Tibial artery (tissue), 4 donors: ENCODE measurements around the gene MGRN1.

Source experiments
- DNase-seq, 2 donors: peaks; one replicate each; pipeline ENCODE4 v3.0.0-alpha.2; 2019
- H3K27ac ChIP-seq, 2 donors: fragments of 200-600 bp; sonication (generic) in 1 of 2; 1 replicate in 1 of 2; 2 replicates in 1 of 2; pipeline ENCODE4 v1.5.1; 2018 to 2019; ENCODE audit warnings: mild to moderate bottlenecking in 1 of 2
- H3K27me3 ChIP-seq, 2 donors: fragments of 200-600 bp; sonication (generic) in 1 of 2; one replicate each; pipeline versions ENCODE4 v1.5.1 to v1.6.0; 2016 to 2019
- H3K36me3 ChIP-seq, 3 donors: fragments of 200-600 bp; sonication (generic) in 2 of 3; one replicate each; pipeline ENCODE4 v1.5.1; 2016 to 2019; ENCODE audit warnings: mild to moderate bottlenecking in 2 of 3
- H3K4me1 ChIP-seq, 4 donors: fragments of 200-600 bp; sonication (generic) in 2 of 4; 1 replicate in 3 of 4; 2 replicates in 1 of 4; pipeline ENCODE4 v1.5.1; 2016 to 2019
- H3K4me3 ChIP-seq, 2 donors: fragments of 200-600 bp; sonication (generic) in 1 of 2; 1 replicate in 1 of 2; 2 replicates in 1 of 2; pipeline ENCODE4 v1.5.1; 2018 to 2019; ENCODE audit warnings: mild to moderate bottlenecking in 2 of 2
- H3K9me3 ChIP-seq, 3 donors: fragments of 200-600 bp; sonication (generic) in 1 of 3; one replicate each; pipeline ENCODE4 v1.5.1; 2016 to 2019
- CTCF ChIP-seq, 2 experiments: fragments of 200-600 bp in 1 of 2; fragments of 450-650 bp in 1 of 2; IDR thresholded peaks; one replicate each; pipeline ENCODE4 v1.5.1; 2017 to 2019; ENCODE audit warnings: antibody characterized with exemption in 2 of 2, mild to moderate bottlenecking in 1 of 2, moderate library complexity in 1 of 2
- intact Hi-C: fragments of 100-400 bp; cut with DNase I; formaldehyde crosslinking; loops from one replicate; pipeline ENCODE4 v1.15.0; 2023; ENCODE audit warnings: low total_unique reads

MGRN1 gene

GRCh38 chr16:4591706-4592470 lies 32.7 kb upstream of the MGRN1 start:
- peaks cover 0 to 36% of the 10 kb centered on the region in 2 donors for H3K27me3 ChIP-seq

DNA sequence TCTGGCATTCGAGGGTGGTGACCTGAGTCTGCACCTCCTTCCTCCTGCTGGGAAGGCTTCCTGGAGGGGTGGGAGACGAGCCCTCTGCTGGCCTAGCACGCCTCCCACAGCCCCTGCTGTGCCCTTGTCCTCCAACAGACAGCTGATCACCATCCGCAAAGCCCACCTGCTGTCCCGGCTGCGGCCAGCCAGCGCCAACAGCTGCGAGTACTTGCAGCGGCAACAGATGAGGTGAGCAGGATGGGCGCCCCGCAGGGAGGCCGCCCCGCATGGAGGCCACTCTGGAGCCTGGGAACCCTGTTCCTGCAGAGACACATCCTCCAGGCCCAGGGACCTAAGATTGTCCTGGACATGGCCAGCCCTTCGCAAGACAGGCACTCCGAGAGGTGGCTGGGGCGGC lies 31.5 kb upstream of the MGRN1 start:
- no peak for DNase-seq
- Histone ChIP-seq H3K4me1 (no peaks in the 10 kb centered on the region), H3K27me3 (peaks cover 0 to 34% of the 10 kb centered on the region in 2 donors), H3K36me3 (no peaks in the 10 kb centered on the region), H3K4me3 (no peak overlapping the region), H3K9me3 (no peaks in the 10 kb centered on the region), H3K27ac (no peak overlapping the region)
- no peak for TF ChIP-seq CTCF (IDR thresholded peaks at IDR 0.05)
- intact Hi-C loops = no loop called here

More at GRCh38 chr16:4591706-4592470, 32.7 kb upstream of the MGRN1 start:
- intact Hi-C loops = no loop called here
- Histone ChIP-seq H3K27ac (no peak overlapping the region), H3K4me3 (no peak overlapping the region), H3K4me1 (no peaks in the 10 kb centered on the region), H3K9me3 (no peaks in the 10 kb centered on the region), H3K36me3 (no peaks in the 10 kb centered on the region)
- no peak for TF ChIP-seq CTCF (IDR thresholded peaks at IDR 0.05)
- DNase-seq = no peak

DNA sequence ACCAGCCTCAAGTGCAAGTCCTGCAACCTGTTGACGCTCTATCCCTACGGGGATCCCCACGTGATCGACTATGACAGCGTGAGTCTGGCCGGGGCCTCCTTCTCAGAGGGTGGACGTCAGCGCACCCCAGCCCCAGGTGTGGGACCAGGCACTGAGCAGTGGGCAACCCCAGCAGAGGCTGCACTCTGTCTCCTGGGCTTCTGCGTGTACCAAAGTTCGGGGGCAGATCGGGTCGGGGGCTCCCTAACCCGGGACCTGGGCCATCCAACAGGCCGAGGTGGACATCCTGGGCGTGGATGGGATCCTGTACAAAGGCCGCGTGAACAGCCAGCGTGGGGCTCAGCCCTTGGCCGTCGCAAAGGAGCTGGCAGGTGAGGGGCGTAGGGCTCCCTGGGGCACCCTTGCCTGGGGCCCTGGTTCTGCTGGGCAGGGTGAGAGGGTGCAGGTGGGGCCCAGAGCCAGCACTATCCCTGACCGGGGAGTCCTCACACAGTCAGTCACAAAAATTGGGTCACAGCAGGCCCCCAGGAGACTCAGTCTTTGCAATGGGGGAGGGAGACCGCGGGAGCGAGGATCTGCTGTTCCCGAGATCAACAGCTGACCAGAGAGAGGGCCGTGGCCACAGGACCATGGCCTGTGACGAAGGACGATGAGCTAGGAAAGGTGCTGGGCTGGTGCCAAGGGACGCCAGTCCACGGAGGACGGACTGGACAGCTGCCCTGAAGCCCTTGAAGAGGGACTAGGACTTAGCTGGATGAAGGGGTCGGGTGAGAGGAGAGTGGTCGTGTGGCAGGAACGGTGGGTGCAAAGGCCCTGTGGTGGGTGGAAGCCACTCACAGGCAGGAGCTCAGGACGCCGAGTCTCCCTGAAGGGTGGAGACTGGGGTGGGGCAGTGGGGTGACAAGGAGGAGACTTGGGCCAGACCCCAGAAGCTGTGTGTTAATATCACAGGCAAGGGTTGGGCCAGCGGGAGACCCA lies 29.9 kb upstream of the MGRN1 start:
- Histone ChIP-seq H3K27me3 (peaks cover 0 to 44% of the 10 kb centered on the region in 2 donors), H3K4me3 (no peak overlapping the region), H3K36me3 (no peaks in the 10 kb centered on the region), H3K27ac (no peak overlapping the region), H3K4me1 (no peaks in the 10 kb centered on the region), H3K9me3 (no peaks in the 10 kb centered on the region)
- no peak for DNase-seq
- no peak for TF ChIP-seq CTCF (IDR thresholded peaks at IDR 0.05)
- intact Hi-C loops = no loop called here

- Histone ChIP-seq H3K27ac (no peak overlapping the region), H3K4me3 (no peak overlapping the region), H3K36me3 (no peaks in the 10 kb centered on the region), H3K27me3 (peaks cover 0 to 65% of the 10 kb centered on the region in 2 donors), H3K4me1 (peaks cover 0 to 11% (median 8%) of the 10 kb centered on the region in 4 donors), H3K9me3 (no peaks in the 10 kb centered on the region)
- intact Hi-C loops = no loop called here
- DNase-seq = no peak
- TF ChIP-seq CTCF (IDR thresholded peaks at IDR 0.05) = no peak
These were observed 27.5 kb upstream of the MGRN1 start for GRCh38 chr16:4597174-4597573.

DNA sequence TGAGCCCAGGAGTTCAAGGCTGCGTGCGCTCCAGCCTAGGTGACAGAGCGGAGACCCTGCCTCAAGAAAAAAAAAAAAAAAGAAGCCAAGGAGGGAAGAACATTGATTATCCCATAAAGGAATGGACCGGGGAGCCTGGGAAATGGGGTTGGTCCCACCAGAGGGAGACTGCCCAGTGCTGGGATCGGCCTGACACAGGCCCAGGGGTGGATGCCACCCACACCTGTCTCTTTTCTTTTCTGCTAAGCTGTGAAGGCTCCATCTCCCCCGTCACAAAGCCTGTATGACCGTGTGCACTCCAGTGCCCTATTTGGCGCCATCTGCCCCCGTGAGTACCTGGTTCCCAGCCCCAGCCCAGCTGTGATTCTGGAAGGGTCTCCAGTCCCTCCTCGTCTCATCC lies 25.6 kb upstream of the MGRN1 start:
- DNase-seq = no peak
- no peaks in the 10 kb centered on the region for H3K9me3 ChIP-seq
- no peak for TF ChIP-seq CTCF (IDR thresholded peaks at IDR 0.05)
- no peak overlapping the region for H3K4me3 ChIP-seq
- no peaks in the 10 kb centered on the region for H3K36me3 ChIP-seq
- H3K27ac ChIP-seq = no peak overlapping the region
- peaks cover 0 to 60% of the 10 kb centered on the region in 2 donors for H3K27me3 ChIP-seq
- intact Hi-C loops = no loop called here
- H3K4me1 ChIP-seq = peaks cover 0 to 13% (median 8%) of the 10 kb centered on the region in 4 donors
